Nephron (organoid): ENCODE data around the gene NLRP1.

Source experiments
- H3K27ac Mint-ChIP-seq, 3 experiments: 2 replicates each; pipeline ENCODE4 v1.8.0; 2020; ENCODE audit warnings: mixed read lengths in 3 of 3, mild to moderate bottlenecking in 2 of 3, moderate library complexity in 1 of 3
- H3K27me3 Mint-ChIP-seq: 2 replicates; pipeline ENCODE4 v1.8.0; 2021; ENCODE audit warnings: low read depth, mild to moderate bottlenecking, moderate library complexity, mixed read lengths
- H3K36me3 Mint-ChIP-seq: 2 replicates; pipeline ENCODE4 v1.8.0; 2020; ENCODE audit warnings: low read depth, mixed read lengths
- H3K4me1 Mint-ChIP-seq: 2 replicates; pipeline ENCODE4 v1.8.0; 2020; ENCODE audit warnings: mixed read lengths
- H3K4me3 Mint-ChIP-seq, 3 experiments: 2 replicates each; pipeline ENCODE4 v1.8.0; 2020; ENCODE audit warnings: mild to moderate bottlenecking in 3 of 3, mixed read lengths in 3 of 3, moderate library complexity in 2 of 3
- H3K9me3 Mint-ChIP-seq: 2 replicates; pipeline ENCODE4 v1.8.0; 2020; ENCODE audit warnings: mixed read lengths
- TF ChIP-seq, protein P1 (sequence below), 3 experiments: fragments of 200-600 bp; sonication (generic); IDR thresholded peaks; one replicate each; pipeline ENCODE4 v1.5.0; 2021; ENCODE audit warnings: antibody characterized with exemption in 3 of 3; ENCODE audit not compliant: unreplicated experiment in 3 of 3

NLRP1 gene

DNA sequence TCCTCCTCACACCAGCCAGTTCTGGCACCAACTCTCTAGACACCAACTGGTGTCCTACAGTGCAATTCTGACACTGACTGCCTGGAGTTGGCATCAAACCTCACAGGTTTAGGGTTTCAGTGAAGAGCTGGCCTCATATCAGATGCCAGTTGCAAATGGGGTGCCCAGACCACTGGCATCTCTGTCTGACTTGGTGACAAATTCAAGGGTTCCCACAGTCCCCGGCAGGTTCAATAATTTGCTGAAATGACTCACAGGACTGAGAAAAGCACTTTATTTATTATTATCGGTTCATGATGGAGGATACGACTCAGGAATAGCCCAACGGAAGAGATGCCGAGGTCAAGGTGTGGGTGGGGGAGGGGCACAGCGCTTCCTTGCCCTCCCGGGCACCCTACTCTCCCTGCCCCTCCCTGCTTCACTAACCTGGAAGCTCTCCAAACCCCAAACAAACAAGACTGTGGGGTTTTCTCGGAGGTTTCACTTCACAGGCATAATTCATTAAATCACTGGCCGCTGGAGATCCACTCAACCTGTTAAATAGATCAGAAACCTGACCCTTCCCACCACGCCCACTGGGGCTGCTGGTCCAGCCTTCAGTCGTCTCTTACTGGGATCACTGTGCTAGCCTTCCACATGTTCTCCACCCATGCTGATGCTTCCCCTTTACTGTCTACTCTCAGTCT lies 1.7 kb upstream of the NLRP1 start:
- TF ChIP-seq, protein P1, sequence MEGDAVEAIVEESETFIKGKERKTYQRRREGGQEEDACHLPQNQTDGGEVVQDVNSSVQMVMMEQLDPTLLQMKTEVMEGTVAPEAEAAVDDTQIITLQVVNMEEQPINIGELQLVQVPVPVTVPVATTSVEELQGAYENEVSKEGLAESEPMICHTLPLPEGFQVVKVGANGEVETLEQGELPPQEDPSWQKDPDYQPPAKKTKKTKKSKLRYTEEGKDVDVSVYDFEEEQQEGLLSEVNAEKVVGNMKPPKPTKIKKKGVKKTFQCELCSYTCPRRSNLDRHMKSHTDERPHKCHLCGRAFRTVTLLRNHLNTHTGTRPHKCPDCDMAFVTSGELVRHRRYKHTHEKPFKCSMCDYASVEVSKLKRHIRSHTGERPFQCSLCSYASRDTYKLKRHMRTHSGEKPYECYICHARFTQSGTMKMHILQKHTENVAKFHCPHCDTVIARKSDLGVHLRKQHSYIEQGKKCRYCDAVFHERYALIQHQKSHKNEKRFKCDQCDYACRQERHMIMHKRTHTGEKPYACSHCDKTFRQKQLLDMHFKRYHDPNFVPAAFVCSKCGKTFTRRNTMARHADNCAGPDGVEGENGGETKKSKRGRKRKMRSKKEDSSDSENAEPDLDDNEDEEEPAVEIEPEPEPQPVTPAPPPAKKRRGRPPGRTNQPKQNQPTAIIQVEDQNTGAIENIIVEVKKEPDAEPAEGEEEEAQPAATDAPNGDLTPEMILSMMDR (IDR thresholded peaks at IDR 0.05; ENCODE audit: unreplicated experiment in 3 of 3): no peak
- Mint-ChIP-seq H3K27ac (no peak overlapping the region), H3K9me3 (no peaks in the 10 kb centered on the region), H3K4me3 (no peak overlapping the region), H3K27me3 (no peaks in the 10 kb centered on the region), H3K4me1 (peaks cover 14% of the 10 kb centered on the region), H3K36me3 (no peaks in the 10 kb centered on the region)

DNA sequence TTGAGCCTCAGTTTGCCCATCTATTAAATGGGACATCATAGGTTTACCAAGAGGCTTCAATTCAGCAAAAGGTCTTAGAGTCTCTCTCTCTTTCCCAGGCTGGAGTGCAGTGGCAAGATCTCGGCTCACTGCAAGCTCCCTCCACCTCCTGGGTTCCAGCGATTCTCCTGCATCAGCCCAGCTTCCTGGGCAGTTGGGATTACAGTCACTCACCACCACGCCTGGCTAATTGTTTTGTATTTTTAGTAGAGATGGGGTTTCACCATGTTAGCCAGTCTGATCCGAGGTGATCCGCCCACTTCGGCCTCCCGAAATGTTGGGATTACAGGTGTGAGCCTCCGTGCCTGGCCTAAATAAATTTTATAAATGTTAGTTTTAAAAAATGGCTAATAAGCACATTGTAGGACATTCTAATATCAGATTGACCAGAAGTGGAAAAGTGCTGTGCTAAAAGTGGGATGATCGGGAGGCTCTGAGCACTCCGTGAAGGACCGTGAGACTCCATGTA lies 1.0 kb upstream of the NLRP1 start:
- H3K9me3 Mint-ChIP-seq: no peaks in the 10 kb centered on the region
- no peak overlapping the region for H3K4me3 Mint-ChIP-seq
- H3K4me1 Mint-ChIP-seq: peaks cover 14% of the 10 kb centered on the region
- TF ChIP-seq, protein P1 (IDR thresholded peaks at IDR 0.05; ENCODE audit: unreplicated experiment in 3 of 3): no peak
- no peaks in the 10 kb centered on the region for H3K27me3 Mint-ChIP-seq
- H3K27ac Mint-ChIP-seq: no peak overlapping the region
- no peaks in the 10 kb centered on the region for H3K36me3 Mint-ChIP-seq

- H3K27ac Mint-ChIP-seq: no peak overlapping the region
- no peaks in the 10 kb centered on the region for H3K36me3 Mint-ChIP-seq
- H3K4me1 Mint-ChIP-seq: peaks cover 14% of the 10 kb centered on the region
- no peaks in the 10 kb centered on the region for H3K9me3 Mint-ChIP-seq
- H3K4me3 Mint-ChIP-seq: no peak overlapping the region
- TF ChIP-seq, protein P1 (IDR thresholded peaks at IDR 0.05; ENCODE audit: unreplicated experiment in 3 of 3): no peak
- H3K27me3 Mint-ChIP-seq: no peaks in the 10 kb centered on the region
Observed at GRCh38 chr17:5583426-5584382, 605 bp downstream of the NLRP1 start.

GRCh38 chr17:5582209-5583185 lies 1.8 kb downstream of the NLRP1 start:
- Mint-ChIP-seq H3K4me3 (no peak overlapping the region), H3K4me1 (peaks cover 13% of the 10 kb centered on the region), H3K27ac (no peak overlapping the region), H3K27me3 (no peaks in the 10 kb centered on the region), H3K9me3 (no peaks in the 10 kb centered on the region), H3K36me3 (no peaks in the 10 kb centered on the region)
- TF ChIP-seq, protein P1 (IDR thresholded peaks at IDR 0.05; ENCODE audit: unreplicated experiment in 3 of 3): no peak

GRCh38 chr17:5581655-5582054 lies 2.7 kb downstream of the NLRP1 start:
- no peaks in the 10 kb centered on the region for H3K36me3 Mint-ChIP-seq
- H3K27ac Mint-ChIP-seq: no peak overlapping the region
- no peak overlapping the region for H3K4me3 Mint-ChIP-seq
- no peaks in the 10 kb centered on the region for H3K9me3 Mint-ChIP-seq
- peaks cover 9% of the 10 kb centered on the region for H3K4me1 Mint-ChIP-seq
- TF ChIP-seq, protein P1 (IDR thresholded peaks at IDR 0.05; ENCODE audit: unreplicated experiment in 3 of 3): no peak
- H3K27me3 Mint-ChIP-seq: no peaks in the 10 kb centered on the region
